ENCODE data around the gene TMEM221. TPM values are rescaled to one million over a fixed set of nuclear protein-coding genes. Genes with fewer than 3 reads are reported as not detected.
A peak's percentile ranks its signal among the peaks of the same experiment; 100 is the strongest.

The TMEM221 gene
- total RNA-seq, 2 donors from 2014 or later: not detected

DNA sequence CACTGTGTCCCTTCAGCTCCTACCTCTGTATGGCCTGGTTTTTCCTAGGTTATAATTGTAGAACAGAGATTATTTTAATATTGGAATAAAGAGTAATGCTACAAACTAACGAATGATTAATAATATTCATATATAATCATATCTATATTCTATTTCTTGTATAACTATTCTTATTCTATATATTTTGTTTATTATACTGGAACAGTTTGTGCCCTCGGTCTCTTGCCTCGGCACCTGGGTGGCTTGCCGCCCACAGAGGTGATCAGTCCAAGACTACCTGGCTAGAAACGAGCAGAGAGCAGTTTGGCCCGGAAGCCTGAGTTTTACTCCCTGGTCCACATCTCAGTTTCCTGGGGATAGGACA lies 18.0 kb upstream of the TMEM221 start:
- Mint-ChIP-seq H3K27ac (no peak overlapping the region), H3K36me3 (ENCODE audit: low read depth) (no peaks in the 10 kb centered on the region), H3K4me1 (peaks cover 10% of the 10 kb centered on the region), H3K4me3 (no peak overlapping the region), H3K9me3 (no peaks in the 10 kb centered on the region), H3K27me3 (no peaks in the 10 kb centered on the region)
- no peak for ATAC-seq (replicated peaks)

DNA sequence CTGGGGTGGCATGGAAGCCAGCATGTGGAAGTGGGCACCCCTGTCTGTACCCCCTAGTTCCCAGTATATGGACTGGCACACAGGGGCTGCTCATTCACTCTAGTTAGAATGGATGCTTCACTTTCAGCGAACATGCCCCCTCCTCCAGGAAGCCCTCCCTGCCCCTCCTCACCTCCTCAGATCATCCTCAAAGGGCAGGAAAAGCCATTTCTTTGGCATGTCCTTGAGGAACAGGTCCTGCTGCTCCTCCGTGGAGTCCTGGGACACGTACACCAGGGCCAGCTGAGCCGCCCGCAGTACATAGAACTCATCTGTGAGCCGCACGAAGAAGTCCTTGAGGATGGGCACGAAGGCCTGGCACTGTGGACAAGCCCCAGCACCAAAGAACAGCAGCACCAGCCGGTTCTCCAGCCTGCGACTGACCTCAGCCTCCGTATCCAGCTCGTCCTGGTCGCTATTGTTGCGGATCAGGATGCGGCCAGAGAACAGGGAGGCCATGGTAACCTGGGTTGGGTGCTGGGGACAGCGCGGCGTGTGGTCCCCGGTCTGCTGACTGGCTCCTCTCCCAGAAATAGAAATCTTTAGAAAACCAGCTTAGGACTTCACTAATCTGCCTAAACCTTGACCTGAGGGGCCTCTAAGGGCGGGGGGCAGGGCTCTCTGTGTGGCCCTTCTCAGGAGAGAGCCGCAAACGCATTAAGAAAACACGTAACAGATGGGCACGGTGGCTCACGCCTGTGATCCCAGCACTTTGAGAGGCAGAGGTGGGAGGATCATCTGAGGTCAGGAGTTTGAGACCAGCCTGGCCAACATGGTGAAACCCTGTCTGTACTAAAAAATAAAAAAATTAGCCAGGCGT lies 12.1 kb upstream of the TMEM221 start, which contains the start of gene NXNL1:
Gene NXNL1, minus strand, starts transcription at position 555 of the 859 bp plus-strand sequence. Its CDS starts 57 bp downstream, at position 498.
- no peak for ATAC-seq (replicated peaks)

GRCh38 chr19:17458970-17459369 lies 10.5 kb upstream of the TMEM221 start:
- no peaks in the 10 kb centered on the region for H3K36me3 Mint-ChIP-seq (ENCODE audit: low read depth)
- H3K4me1 Mint-ChIP-seq: no peaks in the 10 kb centered on the region
- H3K4me3 Mint-ChIP-seq: no peak overlapping the region
- peaks cover 21% of the 10 kb centered on the region for H3K27me3 Mint-ChIP-seq
- no peak for ATAC-seq (replicated peaks)
- no peaks in the 10 kb centered on the region for H3K9me3 Mint-ChIP-seq
- no peak overlapping the region for H3K27ac Mint-ChIP-seq

More for the DNA sequence above, 12.1 kb upstream of the TMEM221 start, which contains the start of gene NXNL1:
- no peaks in the 10 kb centered on the region for H3K9me3 Mint-ChIP-seq
- H3K4me3 Mint-ChIP-seq: no peak within 1 kb of the TSS
- H3K27me3 Mint-ChIP-seq: peaks cover 11% of the 10 kb centered on the region
- no peaks in the 10 kb centered on the region for H3K4me1 Mint-ChIP-seq
- no peak within 1 kb of the TSS for H3K27ac Mint-ChIP-seq
- no peaks in the 10 kb centered on the region for H3K36me3 Mint-ChIP-seq (ENCODE audit: low read depth)

DNA sequence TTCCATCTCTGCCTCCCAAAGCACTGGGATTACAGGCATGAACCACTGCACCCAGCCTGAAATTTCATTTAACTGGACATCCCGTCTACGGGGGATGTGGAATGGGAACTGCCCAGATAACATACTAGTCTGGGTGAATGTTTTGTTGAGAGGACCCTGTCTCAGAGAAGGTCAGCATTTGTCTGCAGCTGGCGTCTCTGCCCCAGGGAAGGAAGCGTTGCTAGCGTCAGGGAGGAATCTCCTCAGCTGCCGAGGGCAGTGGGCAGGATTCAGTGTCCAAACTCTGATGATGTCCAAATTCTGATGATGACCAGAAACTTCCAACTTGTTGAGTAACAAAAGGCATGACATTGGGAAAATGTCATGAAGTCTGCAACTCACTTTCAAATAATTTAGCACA lies 9.1 kb upstream of the TMEM221 start:
- ATAC-seq (replicated peaks): no peak
- H3K27me3 Mint-ChIP-seq: peaks cover 24% of the 10 kb centered on the region
- no peaks in the 10 kb centered on the region for H3K9me3 Mint-ChIP-seq
- no peaks in the 10 kb centered on the region for H3K4me1 Mint-ChIP-seq
- no peak overlapping the region for H3K27ac Mint-ChIP-seq
- no peak overlapping the region for H3K4me3 Mint-ChIP-seq
- no peaks in the 10 kb centered on the region for H3K36me3 Mint-ChIP-seq (ENCODE audit: low read depth)

DNA sequence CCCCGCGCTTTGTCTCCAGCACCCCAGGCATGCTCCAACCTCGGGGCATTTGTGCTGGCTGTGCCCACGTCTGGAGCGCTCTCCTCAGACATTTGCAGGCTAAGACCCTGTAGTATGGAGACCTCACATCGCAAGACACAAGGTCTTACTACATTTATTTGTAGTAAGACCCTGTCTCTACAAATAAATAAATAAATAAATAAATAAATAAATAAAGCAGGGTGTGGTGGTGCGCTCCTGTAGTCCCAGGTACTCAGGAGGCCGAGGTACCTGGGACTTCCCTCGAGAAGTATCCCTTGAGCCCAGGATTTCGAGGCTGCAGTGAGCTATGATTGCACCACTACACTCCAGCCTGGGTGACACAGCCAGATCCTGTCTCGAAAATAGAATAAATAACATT lies 7.7 kb upstream of the TMEM221 start:
- Mint-ChIP-seq H3K9me3 (no peaks in the 10 kb centered on the region), H3K4me3 (no peak overlapping the region), H3K27ac (no peak overlapping the region), H3K27me3 (peaks cover 24% of the 10 kb centered on the region), H3K36me3 (ENCODE audit: low read depth) (no peaks in the 10 kb centered on the region), H3K4me1 (no peaks in the 10 kb centered on the region)
- ATAC-seq (replicated peaks): no peak

DNA sequence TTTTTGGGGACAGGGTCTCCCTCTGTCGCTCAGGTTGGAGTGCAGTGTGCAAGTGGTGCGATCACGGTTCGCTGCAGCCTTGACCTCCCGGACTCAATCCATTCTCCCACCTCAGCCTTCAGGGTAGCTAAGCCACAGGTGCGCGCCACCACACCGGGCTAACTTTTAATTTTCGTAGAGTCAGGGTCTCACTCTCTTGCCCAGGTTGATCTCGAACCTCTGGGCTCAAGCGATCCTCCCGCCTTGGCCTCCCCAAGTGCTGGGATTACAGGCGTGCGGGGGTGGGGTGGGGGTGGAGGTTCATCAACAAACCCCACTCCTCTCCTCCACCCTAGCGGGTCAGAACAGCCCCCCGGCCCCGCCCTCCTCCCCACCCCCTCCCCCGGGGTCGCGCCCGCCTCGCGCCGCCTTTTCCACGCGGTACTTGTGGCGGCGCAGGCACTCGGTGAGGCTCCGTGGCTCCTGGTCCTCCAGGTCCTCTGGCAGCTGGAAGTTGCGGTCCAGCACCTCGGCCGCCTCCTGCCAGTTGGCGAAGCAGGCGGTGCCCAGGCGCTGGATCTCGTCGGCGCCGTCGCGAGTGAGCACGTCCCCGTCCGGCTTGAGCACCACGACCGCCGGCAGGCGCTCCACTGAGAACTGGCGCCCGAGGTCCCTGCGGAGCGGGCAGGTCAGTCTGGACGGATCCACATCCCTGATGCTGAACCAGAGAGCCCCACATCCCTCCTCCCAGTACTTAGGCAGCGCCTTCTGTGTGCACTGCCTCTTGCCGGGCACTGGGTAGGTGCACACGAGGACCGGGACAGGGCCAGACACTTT lies 7.0 kb upstream of the TMEM221 start:
- Mint-ChIP-seq H3K27me3 (peaks cover 24% of the 10 kb centered on the region), H3K4me3 (no peak overlapping the region), H3K9me3 (no peaks in the 10 kb centered on the region), H3K36me3 (ENCODE audit: low read depth) (no peaks in the 10 kb centered on the region), H3K4me1 (peaks cover under 1% of the 10 kb centered on the region), H3K27ac (no peak overlapping the region)
- ATAC-seq (replicated peaks): no peak

GRCh38 chr19:17454576-17455071 lies 6.2 kb upstream of the TMEM221 start:
- Mint-ChIP-seq H3K27ac (no peak overlapping the region), H3K4me1 (peaks cover 6% of the 10 kb centered on the region), H3K36me3 (ENCODE audit: low read depth) (no peaks in the 10 kb centered on the region), H3K27me3 (peaks cover 25% of the 10 kb centered on the region), H3K9me3 (no peaks in the 10 kb centered on the region), H3K4me3 (no peak overlapping the region)
- ATAC-seq (replicated peaks): no peak

- no peaks in the 10 kb centered on the region for H3K36me3 Mint-ChIP-seq (ENCODE audit: low read depth)
- H3K4me3 Mint-ChIP-seq: no peak overlapping the region
- no peak overlapping the region for H3K27ac Mint-ChIP-seq
- ATAC-seq (replicated peaks): no peak
- H3K27me3 Mint-ChIP-seq: peaks cover 17% of the 10 kb centered on the region
- peaks cover 6% of the 10 kb centered on the region for H3K4me1 Mint-ChIP-seq
- H3K9me3 Mint-ChIP-seq: no peaks in the 10 kb centered on the region
Observed at GRCh38 chr19:17451820-17452219, 3.4 kb upstream of the TMEM221 start.

DNA sequence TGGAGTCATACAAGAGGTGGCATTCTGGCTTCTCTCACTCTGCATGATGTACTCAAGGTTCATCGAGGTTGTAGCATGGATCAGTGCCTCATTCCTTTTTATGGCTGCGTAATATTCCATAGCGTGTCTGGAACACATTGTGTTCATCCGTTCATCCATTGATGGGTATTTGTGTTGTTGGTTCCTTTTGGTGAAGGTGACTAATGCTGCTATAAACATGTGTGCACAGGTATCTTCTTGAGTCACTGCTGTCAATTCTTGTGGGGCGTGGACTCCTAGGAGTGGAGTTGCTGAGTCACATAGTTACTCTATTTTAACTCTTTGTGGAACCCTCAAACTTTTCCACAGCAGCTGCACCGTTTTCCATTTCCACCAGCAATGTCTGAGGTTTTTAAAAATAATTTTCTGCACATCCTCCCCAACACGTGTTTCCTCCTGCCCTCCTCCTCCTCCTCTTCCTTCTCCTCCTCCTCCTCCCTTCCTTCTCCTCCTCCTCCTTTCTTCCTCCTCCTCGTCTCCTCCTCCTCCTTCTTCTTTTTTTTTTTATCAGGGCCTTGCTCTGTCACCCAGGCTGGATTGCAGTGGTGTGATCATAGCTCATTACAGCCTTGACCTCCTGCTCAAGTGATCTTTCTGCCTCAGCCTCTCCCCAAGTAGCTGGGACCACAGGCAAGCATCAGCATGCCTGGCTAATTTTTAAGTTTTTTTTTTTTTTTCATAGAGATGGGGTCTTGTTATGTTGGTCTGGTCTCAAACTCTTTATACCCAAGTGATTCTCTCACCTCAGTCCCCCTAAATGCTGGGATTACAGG lies 2.0 kb upstream of the TMEM221 start:
- no peaks in the 10 kb centered on the region for H3K36me3 Mint-ChIP-seq (ENCODE audit: low read depth)
- H3K27me3 Mint-ChIP-seq: peaks cover 17% of the 10 kb centered on the region
- H3K27ac Mint-ChIP-seq: peak overlapping the region; percentile 6
- peaks cover 6% of the 10 kb centered on the region for H3K4me1 Mint-ChIP-seq
- no peaks in the 10 kb centered on the region for H3K9me3 Mint-ChIP-seq
- peak overlapping the region; percentile 57 for H3K4me3 Mint-ChIP-seq
- ATAC-seq (replicated peaks): peak; percentile 96

- no peak overlapping the region for H3K27ac Mint-ChIP-seq
- H3K4me3 Mint-ChIP-seq: peak overlapping the region; percentile 19
- H3K9me3 Mint-ChIP-seq: no peaks in the 10 kb centered on the region
- no peak for ATAC-seq (replicated peaks)
- H3K4me1 Mint-ChIP-seq: peaks cover 6% of the 10 kb centered on the region
- H3K27me3 Mint-ChIP-seq: peaks cover 4% of the 10 kb centered on the region
- H3K36me3 Mint-ChIP-seq (ENCODE audit: low read depth): no peaks in the 10 kb centered on the region
Observed at GRCh38 chr19:17447704-17448130, 751 bp downstream of the TMEM221 start.

GRCh38 chr19:17445526-17446165 lies 2.8 kb downstream of the TMEM221 start:
- no peaks in the 10 kb centered on the region for H3K9me3 Mint-ChIP-seq
- peaks cover 4% of the 10 kb centered on the region for H3K27me3 Mint-ChIP-seq
- peaks cover 6% of the 10 kb centered on the region for H3K4me1 Mint-ChIP-seq
- H3K36me3 Mint-ChIP-seq (ENCODE audit: low read depth): no peaks in the 10 kb centered on the region
- no peak for ATAC-seq (replicated peaks)
- no peak overlapping the region for H3K4me3 Mint-ChIP-seq
- no peak overlapping the region for H3K27ac Mint-ChIP-seq

GRCh38 chr19:17441241-17442021 lies 7.0 kb downstream of the TMEM221 start:
- no peaks in the 10 kb centered on the region for H3K4me1 Mint-ChIP-seq
- no peaks in the 10 kb centered on the region for H3K27me3 Mint-ChIP-seq
- no peak overlapping the region for H3K27ac Mint-ChIP-seq
- no peaks in the 10 kb centered on the region for H3K9me3 Mint-ChIP-seq
- H3K4me3 Mint-ChIP-seq: no peak overlapping the region
- H3K36me3 Mint-ChIP-seq (ENCODE audit: low read depth): no peaks in the 10 kb centered on the region
- peak; percentile 66 for ATAC-seq (replicated peaks)

- Mint-ChIP-seq H3K36me3 (ENCODE audit: low read depth) (no peaks in the 10 kb centered on the region), H3K27me3 (no peaks in the 10 kb centered on the region), H3K9me3 (no peaks in the 10 kb centered on the region), H3K4me3 (no peak overlapping the region), H3K4me1 (no peaks in the 10 kb centered on the region), H3K27ac (no peak overlapping the region)
- ATAC-seq (replicated peaks): no peak
Observed at GRCh38 chr19:17436874-17437267, 11.6 kb downstream of the TMEM221 start.

All from activated T-helper 17 cell treated with anti-CD3 and anti-CD28 coated beads, Interleukin-2, amount 50 U/mL, for 72 hours (primary cell).